GM19467 (cell line): ENCODE data around the gene RGL2.
"Not testable (repeated sequence)": the region's sequence is repeated elsewhere in the genome, so short reads cannot be mapped to it uniquely, and the experiment has no call there.

ENCODE experiments used
- ATAC-seq: cut with Tn5 transposase; IDR thresholded peaks from one replicate; pipeline ENCODE4 v1.9.1; 2021; ENCODE audit warnings: mild to moderate bottlenecking, moderate library complexity; ENCODE audit not compliant: unreplicated experiment

The RGL2 gene

GRCh38 chr6:33295621-33296369 lies 2.9 kb downstream of the RGL2 start:
- no peak for ATAC-seq

DNA sequence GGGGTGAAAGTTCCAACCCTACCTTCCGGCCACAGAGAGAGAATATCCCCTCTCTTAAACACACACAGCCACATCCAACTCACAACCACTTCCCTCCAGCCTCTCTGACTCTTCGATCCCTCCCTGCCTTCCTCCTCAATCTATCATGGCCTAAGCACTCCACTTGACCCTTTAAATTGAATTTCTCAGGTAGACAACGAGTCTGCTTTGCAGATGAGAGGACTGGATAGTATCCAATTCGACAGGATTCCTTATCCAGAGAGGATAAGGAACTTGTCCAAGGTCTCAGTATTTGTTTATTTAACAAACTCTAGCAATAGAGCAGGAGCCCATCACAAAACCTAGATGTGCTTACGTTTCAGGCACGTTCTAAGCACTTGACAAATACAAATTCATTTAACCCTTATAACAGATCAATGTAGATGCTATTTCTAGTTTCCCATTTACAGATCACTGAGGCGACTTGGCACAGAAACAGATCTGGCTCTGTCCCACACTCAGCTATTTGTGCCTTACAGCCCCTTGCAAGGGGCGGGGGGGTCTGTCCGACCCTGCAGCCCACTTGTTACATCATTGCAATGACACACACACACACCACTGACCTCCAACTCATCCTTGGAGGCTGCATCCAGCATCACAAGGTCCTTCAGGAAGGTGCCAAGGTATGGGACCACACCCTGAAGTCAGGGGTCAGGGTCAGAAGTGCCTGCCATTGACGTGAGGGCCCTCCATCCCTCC lies 4.5 kb downstream of the RGL2 start:
- ATAC-seq = no peak

- no peak for ATAC-seq
These were observed 5.6 kb downstream of the RGL2 start for GRCh38 chr6:33292996-33293682.

- ATAC-seq = no peak
These were observed 8.3 kb downstream of the RGL2 start for GRCh38 chr6:33290459-33290858.

GRCh38 chr6:33289784-33290315 lies 8.9 kb downstream of the RGL2 start:
- no peak for ATAC-seq

- peak; percentile 71 for ATAC-seq
These were observed 9.6 kb downstream of the RGL2 start, which contains the start of the genes PFDN6 and WDR46 for GRCh38 chr6:33288921-33289783. PFDN6 (plus strand) TSS chr6:33289601; CDS start chr6:33289857, 256 bp downstream. WDR46 (minus strand) TSS chr6:33289239; CDS start chr6:33289170, 69 bp downstream.

GRCh38 chr6:33288141-33288920 lies 10.4 kb downstream of the RGL2 start:
- no peak for ATAC-seq

GRCh38 chr6:33286946-33287914 lies 11.5 kb downstream of the RGL2 start:
- no peak for ATAC-seq

- ATAC-seq = not testable (repeated sequence)
These were observed 13.5 kb downstream of the RGL2 start for GRCh38 chr6:33285214-33285613.

DNA sequence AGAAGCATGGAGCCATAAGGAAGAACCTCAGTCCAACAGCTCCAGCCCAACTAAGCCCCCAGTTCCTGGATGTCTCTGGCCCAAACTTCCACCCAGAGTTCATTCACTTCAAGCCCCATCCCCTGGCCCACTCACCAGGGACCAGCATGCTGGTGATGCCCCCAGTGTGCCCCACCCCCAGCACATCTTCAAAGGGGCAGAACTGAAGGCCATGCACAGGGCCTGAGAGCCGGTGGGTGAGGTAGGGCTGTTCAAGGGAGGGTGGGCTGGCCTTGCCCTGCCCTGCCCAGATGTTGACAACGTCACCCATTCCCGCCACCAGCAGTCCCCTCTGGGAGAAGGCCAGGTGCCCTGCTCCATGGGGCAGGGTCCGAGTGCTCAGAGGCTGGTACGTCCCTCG lies 18.2 kb downstream of the RGL2 start:
- ATAC-seq = no peak

DNA sequence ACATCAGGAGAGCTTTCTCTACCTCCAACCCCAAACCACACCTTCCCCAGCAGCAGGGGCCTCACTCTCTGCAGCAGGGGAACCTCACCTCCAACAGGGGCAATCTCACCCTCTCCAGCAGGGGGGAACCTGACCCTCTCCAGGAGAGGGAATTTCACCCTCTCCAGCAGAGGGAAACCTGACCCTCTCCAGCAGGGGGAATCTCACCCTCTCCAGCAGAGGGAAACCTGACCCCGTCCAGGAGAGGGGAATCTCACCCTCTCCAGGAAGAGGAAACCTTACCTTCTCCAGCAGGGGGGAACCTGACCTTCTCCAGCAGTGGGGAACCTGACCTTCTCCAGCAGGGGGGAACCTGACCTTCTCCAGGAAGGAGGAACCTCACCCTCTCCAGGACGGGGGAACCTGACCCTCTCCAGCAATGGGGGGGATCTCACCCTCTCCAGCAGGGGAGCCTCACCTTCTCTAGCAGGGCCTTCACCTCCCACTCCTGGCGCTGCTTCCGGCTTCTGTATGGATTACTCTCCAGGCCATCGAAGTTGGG lies 18.7 kb downstream of the RGL2 start:
- no peak for ATAC-seq

GRCh38 chr6:33279257-33279695 lies 19.5 kb downstream of the RGL2 start:
- no peak for ATAC-seq

DNA sequence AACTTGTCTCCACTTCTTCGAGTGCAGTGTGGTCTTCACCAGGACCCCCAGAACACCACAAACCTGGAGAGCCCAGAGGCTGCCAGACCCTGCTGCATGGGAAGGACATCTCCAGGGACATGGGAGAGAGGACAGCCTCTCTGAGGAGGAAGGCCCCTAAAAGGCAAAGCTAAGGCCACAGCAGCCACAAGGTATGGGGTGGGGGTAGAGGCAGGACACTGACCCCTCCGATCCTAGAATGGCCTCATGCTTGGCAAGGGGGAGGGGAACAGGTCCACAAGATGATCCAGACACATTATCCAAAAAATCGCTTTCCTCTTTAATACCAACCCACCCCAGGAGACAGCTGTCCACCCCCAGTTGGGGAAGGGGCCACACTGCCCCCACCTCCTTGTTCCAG lies 19.9 kb downstream of the RGL2 start:
- ATAC-seq = no peak

DNA sequence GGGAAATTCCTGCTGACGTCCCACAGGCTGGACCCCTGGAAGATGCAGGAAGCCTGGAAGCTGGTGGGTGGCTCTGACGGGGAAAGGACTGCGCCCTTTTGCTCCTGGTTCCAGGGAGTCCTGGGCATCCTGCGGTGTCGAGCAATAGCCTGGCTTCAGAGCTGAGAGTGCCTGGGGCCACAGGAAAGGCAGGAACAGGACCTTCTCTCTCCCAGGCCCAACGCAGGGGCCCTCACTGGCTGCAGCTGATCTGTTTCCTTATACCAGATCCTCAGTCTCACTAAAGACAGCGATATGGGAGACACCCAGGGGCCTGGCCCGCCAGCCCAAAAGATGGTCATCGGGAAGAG lies 20.4 kb downstream of the RGL2 start:
- ATAC-seq = no peak

DNA sequence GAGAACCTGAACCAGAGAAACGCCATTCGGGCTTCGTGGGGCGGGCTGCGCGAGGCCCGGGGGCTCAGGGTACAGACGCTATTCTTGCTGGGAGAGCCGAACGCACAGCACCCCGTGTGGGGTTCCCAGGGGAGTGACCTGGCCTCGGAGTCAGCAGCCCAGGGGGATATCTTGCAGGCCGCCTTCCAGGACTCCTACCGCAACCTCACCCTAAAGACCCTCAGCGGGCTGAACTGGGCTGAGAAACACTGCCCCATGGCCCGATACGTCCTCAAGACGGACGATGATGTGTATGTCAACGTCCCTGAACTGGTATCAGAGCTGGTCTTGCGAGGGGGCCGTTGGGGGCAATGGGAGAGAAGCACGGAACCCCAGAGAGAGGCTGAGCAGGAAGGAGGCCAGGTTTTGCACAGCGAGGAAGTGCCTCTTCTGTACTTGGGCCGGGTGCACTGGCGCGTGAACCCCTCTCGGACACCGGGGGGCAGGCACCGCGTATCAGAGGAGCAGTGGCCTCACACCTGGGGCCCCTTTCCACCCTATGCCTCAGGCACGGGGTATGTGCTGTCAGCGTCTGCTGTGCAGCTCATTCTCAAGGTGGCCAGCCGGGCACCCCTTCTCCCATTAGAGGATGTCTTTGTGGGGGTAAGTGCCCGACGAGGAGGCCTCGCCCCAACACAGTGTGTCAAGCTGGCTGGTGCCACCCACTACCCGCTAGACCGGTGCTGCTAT lies 20.9 kb downstream of the RGL2 start:
- ATAC-seq = no peak

- peak; percentile 52 for ATAC-seq
These were observed 21.7 kb downstream of the RGL2 start, which contains the start of gene B3GALT4 for GRCh38 chr6:33276864-33277662. B3GALT4 (plus strand) TSS chr6:33277123; CDS start chr6:33277420, 297 bp downstream.

- no peak for ATAC-seq
These were observed 22.2 kb downstream of the RGL2 start for GRCh38 chr6:33276581-33276863.
